Endothelial cell of umbilical vein (primary cell): ENCODE results near the gene CCDC102B.

Experiments
- EZH2 ChIP-seq: IDR thresholded peaks from 2 replicates; pipeline ENCODE4 v1.6.1; 2012; ENCODE audit warnings: borderline replicate concordance, low read depth, mild to moderate bottlenecking, moderate library complexity, low read length, inconsistent platforms; ENCODE audit not compliant: severe bottlenecking
- FOS ChIP-seq: IDR thresholded peaks from 2 replicates; pipeline ENCODE4 v1.6.1; 2011; ENCODE audit warnings: mild to moderate bottlenecking, low read length, moderate library complexity, borderline replicate concordance; ENCODE audit not compliant: insufficient read depth
- POLR2A ChIP-seq: IDR thresholded peaks from 2 replicates; pipeline ENCODE4 v1.6.1; 2012; ENCODE audit warnings: low read depth, mild to moderate bottlenecking, control low read depth, low read length

DNA sequence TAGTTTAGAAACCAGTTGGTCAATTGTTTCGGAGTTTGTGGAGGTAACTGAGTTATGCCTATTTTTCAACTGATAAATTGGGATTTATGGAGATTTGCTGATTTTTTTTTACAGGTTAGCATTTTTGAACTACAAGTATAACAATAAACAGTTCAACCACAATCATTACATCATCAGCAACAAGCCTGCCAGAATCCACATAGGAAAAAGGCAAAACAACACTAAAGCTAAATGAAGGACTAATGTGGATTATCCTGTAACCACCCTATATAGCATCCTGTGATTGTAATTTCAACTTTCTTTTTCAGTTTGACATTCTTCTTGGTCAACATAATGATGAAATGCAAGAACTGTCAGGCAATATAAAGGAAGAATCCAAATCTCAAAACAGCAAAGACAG lies 76.5 kb downstream of the CCDC102B start:
- TF ChIP-seq FOS (no peak), EZH2 (no peak), POLR2A (no peak)
